GM23248 (cell line): ENCODE data around the gene RIMS1.

Source experiments
- EZH2 ChIP-seq: fragments of 200-600 bp; sonication (generic); IDR thresholded peaks from 2 replicates; pipeline ENCODE4 v1.6.1; 2018; ENCODE audit warnings: antibody characterized with exemption, mild to moderate bottlenecking; ENCODE audit not compliant: insufficient read depth, poor library complexity, severe bottlenecking
- EZH2phosphoT487 ChIP-seq: fragments of 200-600 bp; sonication (generic); IDR thresholded peaks from 2 replicates; pipeline ENCODE4 v1.6.1; 2018; ENCODE audit warnings: antibody characterized with exemption, moderate library complexity, mild to moderate bottlenecking, low read depth; ENCODE audit not compliant: insufficient read depth

DNA sequence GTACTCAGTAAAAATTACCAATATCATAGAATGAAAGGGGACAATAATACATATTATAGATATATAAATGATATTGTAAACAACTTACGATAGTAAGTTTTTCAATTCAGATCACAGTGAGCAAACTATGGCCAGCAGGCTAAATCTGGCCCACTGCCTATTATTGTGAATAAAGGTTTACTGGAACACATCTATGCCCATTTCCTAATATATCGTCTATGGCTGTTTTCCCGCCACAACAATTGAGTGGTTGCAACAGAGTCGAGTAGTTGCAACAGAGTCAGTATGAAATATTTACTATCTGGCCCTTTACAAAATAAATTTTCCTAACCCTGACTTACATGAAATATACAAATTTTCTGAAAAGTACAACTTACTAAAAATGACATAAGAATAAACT is 438.2 kb downstream of the RIMS1 start:
- TF ChIP-seq EZH2 = no peak
- TF ChIP-seq EZH2phosphoT487 = no peak
